Activated T-helper 2 cell treated with anti-CD3 and anti-CD28 coated beads, Interferon-gamma antibody, Interleukin-2, Interleukin-4, amounts not matched to agents 10 μg/mL and 5 μg/mL and 100 μg/mL, durations not matched to agents 14 hours and 24 hours and 36 hours (primary cell): ENCODE data around the gene BCAS3. TPM values are rescaled to one million over a fixed set of nuclear protein-coding genes. Genes with fewer than 3 reads are reported as not detected.
"Not testable (repeated sequence)": the region's sequence is repeated elsewhere in the genome, so short reads cannot be mapped to it uniquely, and the experiment has no call there.

Experiments used
- DNase-seq: peaks from one replicate; pipeline ENCODE4 v3.0.0; 2021; ENCODE audit warnings: low spot score
- H3K27ac Mint-ChIP-seq: one replicate; pipeline ENCODE4 v1.8.0; 2021; ENCODE audit warnings: mixed read lengths
- H3K27me3 Mint-ChIP-seq: one replicate; pipeline ENCODE4 v1.8.0; 2021; ENCODE audit warnings: low read depth, mixed read lengths
- H3K36me3 Mint-ChIP-seq: one replicate; pipeline ENCODE4 v1.8.0; 2021; ENCODE audit warnings: low read depth, mixed read lengths
- H3K4me1 Mint-ChIP-seq: one replicate; pipeline ENCODE4 v1.8.0; 2021; ENCODE audit warnings: low read depth, mixed read lengths
- H3K4me3 Mint-ChIP-seq: one replicate; pipeline ENCODE4 v1.8.0; 2021; ENCODE audit warnings: low read depth, mild to moderate bottlenecking, moderate library complexity, mixed read lengths
- H3K9me3 Mint-ChIP-seq: one replicate; pipeline ENCODE4 v1.8.0; 2021; ENCODE audit warnings: mixed read lengths
- intact Hi-C: fragments of 100-400 bp; cut with micrococcal nuclease; formaldehyde crosslinking; loops from one replicate; pipeline ENCODE4 v1.15.1; 2023
- total RNA-seq: library from RNA; stranded (reverse); gene quantifications from 2 replicates; pipeline ENCODE4 v1.2.3, GENCODE V29; 2022

Gene BCAS3
- total RNA-seq, 1 donor from 2014 or later: 10.7 TPM

DNA sequence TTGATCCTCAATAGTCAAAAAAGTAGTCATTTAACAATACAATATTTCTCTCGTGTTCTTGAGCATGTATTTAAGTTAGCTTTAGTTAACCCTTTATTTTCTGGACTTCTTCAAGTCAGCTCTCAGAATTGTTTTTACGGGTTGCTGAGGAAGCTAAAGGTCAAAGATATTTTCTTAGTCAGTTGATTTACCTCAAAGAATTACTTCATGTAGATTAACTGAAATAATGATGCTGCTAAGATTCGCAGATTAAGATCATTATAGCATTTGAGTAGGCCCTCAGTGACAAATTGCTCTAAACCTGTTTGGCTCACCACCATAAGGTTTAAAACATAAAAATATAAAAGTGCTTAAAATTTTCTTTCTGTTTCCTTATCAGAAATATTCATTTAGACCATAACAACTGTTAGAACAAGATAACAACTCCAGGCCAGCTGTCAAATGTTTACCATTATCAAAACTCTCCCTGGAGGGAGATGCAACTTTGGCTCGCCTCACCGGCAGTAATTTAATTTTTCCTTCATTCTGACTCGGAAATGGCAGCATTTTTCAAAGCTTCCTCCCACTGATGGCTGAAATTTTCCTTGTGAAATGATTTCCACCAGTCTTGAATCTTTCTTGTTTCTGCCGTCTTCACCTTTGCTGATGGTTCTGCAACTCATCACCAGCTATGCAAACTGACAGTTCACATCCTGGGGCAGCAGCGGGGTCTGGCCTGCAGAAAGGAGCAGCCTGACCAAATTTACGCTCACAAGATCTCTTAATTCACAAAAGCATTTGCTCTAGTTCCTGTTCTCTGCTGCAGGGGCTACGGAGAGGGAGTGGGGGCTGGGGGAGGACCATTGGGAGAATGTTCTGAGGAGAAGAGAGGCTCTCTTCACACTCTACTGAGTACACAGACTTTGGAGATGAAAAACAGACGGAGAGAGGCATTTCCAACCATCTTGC lies 467.2 kb downstream of the BCAS3 start:
- no peaks in the 10 kb centered on the region for H3K9me3 Mint-ChIP-seq
- intact Hi-C loops: loop anchor here (10.0 kb wide), 1 partner anchor 130 kb away; no protein-coding TSS in a partner anchor
- H3K27ac Mint-ChIP-seq: no peak overlapping the region
- no peaks in the 10 kb centered on the region for H3K27me3 Mint-ChIP-seq
- H3K36me3 Mint-ChIP-seq: no peaks in the 10 kb centered on the region
- H3K4me1 Mint-ChIP-seq: peaks cover 22% of the 10 kb centered on the region
- H3K4me3 Mint-ChIP-seq: no peak overlapping the region
- DNase-seq: no peak

GRCh38 chr17:61146833-61147232 lies 469.2 kb downstream of the BCAS3 start:
- H3K27ac Mint-ChIP-seq, H3K9me3 Mint-ChIP-seq, H3K4me3 Mint-ChIP-seq, DNase-seq, H3K27me3 Mint-ChIP-seq, H3K36me3 Mint-ChIP-seq: not testable (repeated sequence)
- H3K4me1 Mint-ChIP-seq: peaks cover 29% of the 10 kb centered on the region
- intact Hi-C loops: loop anchor here (10.0 kb wide), 1 partner anchor 132 kb away; no protein-coding TSS in a partner anchor

DNA sequence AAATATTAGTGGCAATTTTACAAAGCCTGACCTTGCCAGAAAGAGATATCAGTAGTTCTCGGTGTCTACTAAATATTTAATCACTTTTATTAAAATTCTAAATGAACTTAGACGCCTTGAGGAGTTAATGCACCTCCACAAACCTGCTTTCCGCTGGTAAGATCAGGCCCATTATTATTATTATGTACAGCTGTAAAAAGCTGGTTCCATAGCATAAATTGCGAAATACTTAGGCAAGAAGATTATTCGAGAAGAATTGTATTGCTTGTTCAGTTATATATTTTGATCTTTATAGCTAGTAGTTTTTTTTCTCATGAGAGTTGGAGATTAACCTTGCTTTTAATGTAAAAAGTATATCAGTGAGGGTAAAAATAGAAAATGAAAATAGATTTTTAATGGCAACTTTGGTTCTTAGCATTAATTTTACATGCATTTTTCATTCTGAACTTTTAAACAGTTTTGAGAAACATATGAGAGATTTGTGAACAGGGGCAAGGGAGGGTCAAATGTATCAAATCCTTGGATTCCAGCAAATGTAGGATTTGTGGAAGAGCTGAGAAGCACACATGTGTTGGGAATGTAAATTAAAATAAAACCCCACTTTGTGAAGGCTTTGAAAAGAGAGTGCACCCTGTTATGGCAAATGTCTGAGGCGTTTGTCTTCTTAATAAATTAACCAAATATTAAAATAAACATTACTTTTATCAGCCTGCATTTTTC lies 471.6 kb downstream of the BCAS3 start:
- peaks cover 3% of the 10 kb centered on the region for H3K36me3 Mint-ChIP-seq
- no peak overlapping the region for H3K4me3 Mint-ChIP-seq
- peaks cover 26% of the 10 kb centered on the region for H3K4me1 Mint-ChIP-seq

DNA sequence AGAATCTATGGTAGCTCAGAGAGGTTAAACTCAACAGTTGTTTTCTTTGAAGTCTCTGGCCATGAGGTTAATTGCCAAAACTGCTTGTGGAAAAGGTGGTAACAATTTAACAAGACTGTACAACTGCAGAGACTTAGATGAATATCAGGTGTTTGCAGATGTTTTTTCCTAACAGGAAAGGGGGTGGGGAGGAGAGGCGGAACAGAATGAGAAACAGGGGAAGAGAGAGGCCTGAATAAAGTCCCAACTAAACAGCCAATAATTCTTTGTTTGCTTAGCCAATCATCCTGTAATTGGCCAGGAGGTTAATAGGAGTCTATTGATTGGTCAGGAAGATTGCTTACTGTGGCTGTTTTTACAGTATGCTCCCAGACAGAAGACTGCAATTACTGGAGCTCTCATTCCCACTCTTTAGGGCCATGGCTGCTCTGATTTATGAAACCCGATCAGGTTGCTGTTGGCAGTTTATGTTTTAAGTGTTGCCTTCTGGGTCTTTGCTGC lies 472.3 kb downstream of the BCAS3 start:
- Mint-ChIP-seq H3K27ac (no peak overlapping the region), H3K4me1 (peaks cover 24% of the 10 kb centered on the region), H3K9me3 (no peaks in the 10 kb centered on the region), H3K27me3 (peaks cover 2% of the 10 kb centered on the region), H3K36me3 (peaks cover 3% of the 10 kb centered on the region), H3K4me3 (no peak overlapping the region)
- intact Hi-C loops: loop anchor here (10.0 kb wide), 1 partner anchor 135 kb away; no protein-coding TSS in a partner anchor
- DNase-seq: no peak

More for the DNA sequence above, 471.6 kb downstream of the BCAS3 start:
- H3K9me3 Mint-ChIP-seq: no peaks in the 10 kb centered on the region
- intact Hi-C loops: loop anchor here (10.0 kb wide), 1 partner anchor 134 kb away; no protein-coding TSS in a partner anchor
- DNase-seq: no peak
- H3K27ac Mint-ChIP-seq: no peak overlapping the region
- peaks cover 2% of the 10 kb centered on the region for H3K27me3 Mint-ChIP-seq

DNA sequence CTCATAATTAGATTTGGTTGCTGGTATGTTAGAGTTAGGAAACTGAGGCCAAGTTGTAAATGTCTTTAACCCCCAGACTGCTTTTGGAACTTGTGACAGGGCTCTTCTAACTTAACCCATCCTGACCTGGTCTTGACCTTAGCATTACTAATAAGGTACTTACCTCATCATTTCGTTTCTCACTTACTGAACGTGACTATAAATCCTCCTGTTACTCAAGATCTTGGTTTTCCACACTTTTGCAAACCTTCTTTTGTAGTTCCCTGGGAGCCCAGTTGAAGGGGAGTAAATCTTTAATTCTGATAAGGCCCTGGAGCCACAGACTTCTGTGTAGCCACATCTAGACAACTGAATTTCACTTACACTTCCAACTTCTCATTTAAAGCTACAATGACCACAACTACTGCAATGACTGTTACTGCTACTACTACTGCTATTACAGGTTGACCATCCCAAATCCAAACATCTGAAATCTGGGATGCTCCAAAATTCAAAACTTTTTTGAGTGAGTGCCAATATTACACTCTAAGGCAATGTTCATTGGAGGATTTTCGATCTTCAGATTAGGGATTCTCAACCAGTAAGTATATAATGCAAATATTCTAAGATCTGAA lies 473.1 kb downstream of the BCAS3 start:
- intact Hi-C loops: no loop called here
- no peaks in the 10 kb centered on the region for H3K9me3 Mint-ChIP-seq
- H3K36me3 Mint-ChIP-seq: peaks cover 3% of the 10 kb centered on the region
- peaks cover 2% of the 10 kb centered on the region for H3K27me3 Mint-ChIP-seq
- no peak for DNase-seq
- H3K4me3 Mint-ChIP-seq: no peak overlapping the region
- peaks cover 18% of the 10 kb centered on the region for H3K4me1 Mint-ChIP-seq
- no peak overlapping the region for H3K27ac Mint-ChIP-seq

DNA sequence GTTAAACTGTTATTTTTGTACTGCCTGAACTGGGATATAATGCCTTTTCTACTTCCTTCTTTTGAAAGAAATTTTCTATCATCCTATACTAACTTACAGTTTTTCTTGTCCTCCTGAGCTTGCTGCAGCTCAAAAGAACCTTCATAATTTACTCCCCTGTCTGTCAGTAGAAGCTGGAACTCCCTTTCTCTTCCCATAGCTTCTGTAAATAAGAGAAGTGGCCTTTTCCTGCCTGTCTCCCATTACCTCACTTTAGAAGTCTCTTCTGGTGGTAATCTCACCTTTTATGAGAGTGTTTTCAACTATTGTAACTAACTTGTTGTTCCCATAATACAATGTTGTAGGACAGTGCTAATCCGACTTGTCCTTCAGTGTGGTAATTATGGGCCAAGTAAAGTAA lies 475.2 kb downstream of the BCAS3 start:
- Mint-ChIP-seq H3K36me3 (peaks cover 3% of the 10 kb centered on the region), H3K4me3 (no peak overlapping the region), H3K27ac (no peak overlapping the region), H3K27me3 (peaks cover 3% of the 10 kb centered on the region), H3K4me1 (peaks cover 15% of the 10 kb centered on the region), H3K9me3 (no peaks in the 10 kb centered on the region)
- no peak for DNase-seq
- intact Hi-C loops: no loop called here

DNA sequence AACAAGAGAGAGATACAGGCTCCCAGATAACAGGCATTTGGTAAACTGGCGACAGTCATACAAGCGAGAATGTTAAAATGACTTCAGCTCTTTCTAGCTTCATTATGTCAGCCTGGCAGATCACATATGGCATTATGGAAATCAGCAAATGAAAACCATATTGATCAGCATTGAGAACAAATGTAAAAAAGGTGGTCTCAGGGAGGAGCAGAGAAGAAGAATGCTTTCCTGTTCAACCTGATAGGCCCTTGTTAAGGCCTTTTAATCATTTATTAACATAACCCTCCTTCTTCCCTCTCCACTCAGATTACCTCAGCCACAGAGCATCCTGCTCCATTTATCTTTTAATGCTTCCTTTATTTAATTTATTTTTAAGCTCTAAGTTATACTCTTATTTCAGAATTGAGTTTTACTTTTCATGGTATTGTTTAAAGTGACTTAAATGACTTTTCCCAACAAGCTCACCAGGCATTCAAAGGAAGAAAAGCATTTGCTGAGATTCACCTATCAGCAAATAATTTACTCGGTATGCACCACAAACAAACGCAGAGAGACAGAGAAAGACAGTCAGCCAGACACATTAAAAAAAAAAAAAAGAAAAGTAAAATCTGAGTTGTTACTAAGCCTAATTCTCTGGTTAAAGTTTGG lies 478.1 kb downstream of the BCAS3 start:
- Mint-ChIP-seq H3K27ac (no peak overlapping the region), H3K4me3 (no peak overlapping the region), H3K27me3 (peaks cover 4% of the 10 kb centered on the region), H3K4me1 (peaks cover 21% of the 10 kb centered on the region), H3K9me3 (no peaks in the 10 kb centered on the region), H3K36me3 (peaks cover 3% of the 10 kb centered on the region)
- intact Hi-C loops: no loop called here
- DNase-seq: no peak

DNA sequence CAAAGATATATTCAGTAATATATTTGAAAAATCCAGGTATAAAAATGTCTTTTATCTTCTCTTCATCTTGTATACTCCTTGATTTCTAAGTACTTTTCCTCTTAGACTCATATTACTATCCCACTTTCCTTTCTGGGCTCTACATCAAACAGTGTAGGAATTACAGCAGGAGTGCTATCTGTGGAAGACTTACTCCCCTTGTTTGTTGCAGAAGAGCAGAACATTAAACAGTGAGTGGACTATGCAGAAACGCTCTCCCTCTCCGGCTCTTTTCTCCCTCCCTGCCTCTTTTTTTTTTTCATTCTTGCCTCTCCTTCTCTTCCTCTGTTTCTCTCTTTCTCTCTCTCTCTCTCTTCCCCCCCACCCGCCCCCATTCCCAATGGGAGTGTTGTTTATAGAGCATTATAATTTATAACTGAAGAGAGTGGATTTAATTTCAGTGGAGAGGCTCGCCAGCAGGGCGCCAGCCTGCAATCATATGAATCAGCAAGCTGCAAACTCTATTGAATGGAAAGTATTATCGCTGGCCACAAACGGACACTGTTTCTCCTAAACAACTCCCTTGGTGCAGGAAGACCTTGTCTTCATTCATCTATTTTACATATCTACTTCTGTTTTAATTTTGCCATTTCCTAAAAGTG lies 479.7 kb downstream of the BCAS3 start:
- H3K27ac Mint-ChIP-seq: no peak overlapping the region

GRCh38 chr17:61158376-61158775 lies 480.7 kb downstream of the BCAS3 start:
- Mint-ChIP-seq H3K4me1 (peaks cover 25% of the 10 kb centered on the region), H3K9me3 (no peaks in the 10 kb centered on the region), H3K4me3 (no peak overlapping the region), H3K27ac (no peak overlapping the region), H3K36me3 (no peaks in the 10 kb centered on the region), H3K27me3 (peaks cover 4% of the 10 kb centered on the region)
- intact Hi-C loops: no loop called here
- no peak for DNase-seq

More for the DNA sequence above, 479.7 kb downstream of the BCAS3 start:
- Mint-ChIP-seq H3K27me3 (peaks cover 4% of the 10 kb centered on the region), H3K9me3 (no peaks in the 10 kb centered on the region), H3K36me3 (no peaks in the 10 kb centered on the region), H3K4me3 (no peak overlapping the region), H3K4me1 (peaks cover 25% of the 10 kb centered on the region)
- intact Hi-C loops: no loop called here
- DNase-seq: no peak

DNA sequence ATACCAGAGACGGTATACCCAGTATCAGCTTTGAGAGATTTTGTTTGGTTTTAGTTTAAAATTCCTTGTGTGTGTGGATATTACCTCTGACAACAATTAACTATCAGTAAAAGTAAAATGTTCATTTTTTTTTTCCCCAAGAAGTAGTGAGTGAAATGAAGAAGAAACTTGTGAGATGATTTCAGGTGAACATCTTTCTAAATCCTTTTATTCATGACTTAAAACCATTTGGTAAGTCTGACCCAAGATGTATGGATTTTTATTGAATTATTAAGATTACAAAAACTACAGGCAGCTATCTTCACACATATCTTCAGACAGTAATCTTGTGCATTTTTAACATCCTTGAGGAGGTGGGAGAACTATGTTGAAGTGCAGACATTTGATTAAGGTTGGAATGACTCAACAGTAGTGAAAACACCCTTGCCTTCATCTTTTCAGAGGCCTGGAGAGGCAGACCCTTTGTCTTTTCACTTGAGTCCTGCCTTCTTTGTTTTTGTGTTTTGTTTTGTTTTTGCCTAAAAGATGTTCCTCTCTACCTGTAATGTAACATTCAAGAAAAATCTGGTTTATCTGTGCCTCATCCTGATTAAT lies 481.7 kb downstream of the BCAS3 start:
- Mint-ChIP-seq H3K27ac (no peak overlapping the region), H3K4me3 (no peak overlapping the region), H3K36me3 (no peaks in the 10 kb centered on the region), H3K4me1 (peaks cover 25% of the 10 kb centered on the region), H3K27me3 (peaks cover 2% of the 10 kb centered on the region), H3K9me3 (peaks cover 4% of the 10 kb centered on the region)
- DNase-seq: no peak
- intact Hi-C loops: no loop called here

- intact Hi-C loops: no loop called here
- H3K4me1 Mint-ChIP-seq: peaks cover 25% of the 10 kb centered on the region
- H3K36me3 Mint-ChIP-seq: peaks cover 3% of the 10 kb centered on the region
- H3K27ac Mint-ChIP-seq: no peak overlapping the region
- DNase-seq: no peak
- H3K9me3 Mint-ChIP-seq: peaks cover 9% of the 10 kb centered on the region
- H3K27me3 Mint-ChIP-seq: peaks cover 4% of the 10 kb centered on the region
- no peak overlapping the region for H3K4me3 Mint-ChIP-seq
These were observed 482.6 kb downstream of the BCAS3 start for GRCh38 chr17:61160204-61160603.
